GM12875 (cell line): Measurements from ENCODE around the gene SEMA4A.

Experiments used
- H3K4me3 ChIP-seq: one replicate; pipeline ENCODE4 v1.5.1; 2011; ENCODE audit warnings: low read depth, low read length, control low read depth
- CTCF ChIP-seq: IDR thresholded peaks from 2 replicates; pipeline ENCODE4 v1.5.1; 2011; ENCODE audit warnings: low read depth, mild to moderate bottlenecking, control low read depth, inconsistent platforms, low read length, moderate library complexity, borderline replicate concordance; ENCODE audit not compliant: insufficient read depth

Gene SEMA4A

GRCh38 chr1:156110252-156110651, 43.1 kb upstream of the SEMA4A start:
- TF ChIP-seq CTCF, result no peak
- no peak overlapping the region for H3K4me3 ChIP-seq

- no peak overlapping the region for H3K4me3 ChIP-seq
- TF ChIP-seq CTCF, result no peak
These were observed 41.9 kb upstream of the SEMA4A start for GRCh38 chr1:156111355-156111962.

GRCh38 chr1:156112276-156113137, 40.9 kb upstream of the SEMA4A start:
- no peak overlapping the region for H3K4me3 ChIP-seq
- TF ChIP-seq CTCF, result no peak

- no peak for TF ChIP-seq CTCF
- H3K4me3 ChIP-seq, result no peak overlapping the region
These were observed 40.0 kb upstream of the SEMA4A start for GRCh38 chr1:156113282-156113950.

GRCh38 chr1:156114101-156114918, 39.1 kb upstream of the SEMA4A start, which contains the start of gene LMNA:
Gene LMNA, plus strand, starts transcription at chr1:156114711. Its CDS starts 208 bp downstream, at chr1:156114919.
- peak within 1 kb of the TSS; percentile 83 for H3K4me3 ChIP-seq
- no peak for TF ChIP-seq CTCF

- no peak for TF ChIP-seq CTCF
- peak overlapping the region; percentile 83 for H3K4me3 ChIP-seq
These were observed 38.4 kb upstream of the SEMA4A start for GRCh38 chr1:156114919-156115513.
